Measurements from ENCODE around the gene RGS13.

Gene RGS13

GRCh38 chr1:192689459-192689858, 53.5 kb downstream of the RGS13 start:
- DNase-seq = no peak

- no peak for DNase-seq
Measured at GRCh38 chr1:192691041-192691440, 55.1 kb downstream of the RGS13 start.

- no peak for DNase-seq
Measured at GRCh38 chr1:192696082-192696481, 60.1 kb downstream of the RGS13 start.

GRCh38 chr1:192697771-192698170, 61.8 kb downstream of the RGS13 start:
- no peak for DNase-seq

- DNase-seq = no peak
Measured at GRCh38 chr1:192698731-192699130, 62.8 kb downstream of the RGS13 start.

- no peak for DNase-seq
Measured at GRCh38 chr1:192700834-192701271, 64.9 kb downstream of the RGS13 start.

- no peak for DNase-seq
Measured at GRCh38 chr1:192702212-192702902, 66.4 kb downstream of the RGS13 start.

GRCh38 chr1:192703283-192704206, 67.6 kb downstream of the RGS13 start:
- no peak for DNase-seq

GRCh38 chr1:192705510-192705909, 69.6 kb downstream of the RGS13 start:
- DNase-seq = no peak

GRCh38 chr1:192706936-192707335, 71.0 kb downstream of the RGS13 start:
- no peak for DNase-seq

- DNase-seq = no peak
Measured at GRCh38 chr1:192707978-192708547, 72.1 kb downstream of the RGS13 start.

GRCh38 chr1:192709544-192709943, 73.6 kb downstream of the RGS13 start:
- no peak for DNase-seq

All from CD4-positive, alpha-beta T cell treated with Interleukin-10 for 1 hour (primary cell).